NCI-H2081 treated with DMSO at 0.1 percent for 48 hours (cell line): ENCODE results near the gene FBXW12.
"Not testable (repeated sequence)": the region's sequence is repeated elsewhere in the genome, so short reads cannot be mapped to it uniquely, and the experiment has no call there.

Experiments used
- DNase-seq: peaks from one replicate; lab custom pipeline; 2025; lab: John Stamatoyannopoulos, UW

The FBXW12 gene

GRCh38 chr3:48372862-48373435 lies 930 bp downstream of the FBXW12 start:
- no peak for DNase-seq

GRCh38 chr3:48387634-48388033 lies 15.6 kb downstream of the FBXW12 start:
- no peak for DNase-seq

GRCh38 chr3:48388966-48389365 lies 16.9 kb downstream of the FBXW12 start:
- no peak for DNase-seq

- no peak for DNase-seq
These were observed 22.4 kb downstream of the FBXW12 start for GRCh38 chr3:48394391-48394790.

GRCh38 chr3:48395714-48396113 lies 23.7 kb downstream of the FBXW12 start:
- no peak for DNase-seq

GRCh38 chr3:48397767-48398681 lies 26.0 kb downstream of the FBXW12 start:
- DNase-seq, result no peak

- no peak for DNase-seq
These were observed 26.8 kb downstream of the FBXW12 start for GRCh38 chr3:48398701-48399386.

GRCh38 chr3:48399387-48400172 lies 27.6 kb downstream of the FBXW12 start:
- no peak for DNase-seq

- no peak for DNase-seq
These were observed 28.9 kb downstream of the FBXW12 start for GRCh38 chr3:48400824-48401433.

GRCh38 chr3:48401434-48401901 lies 29.4 kb downstream of the FBXW12 start:
- DNase-seq, result not testable (repeated sequence)

- no peak for DNase-seq
These were observed 30.3 kb downstream of the FBXW12 start for GRCh38 chr3:48402281-48402732.

- DNase-seq, result no peak
These were observed 30.9 kb downstream of the FBXW12 start for GRCh38 chr3:48402907-48403306.

- no peak for DNase-seq
These were observed 31.8 kb downstream of the FBXW12 start for GRCh38 chr3:48403533-48404439.

- no peak for DNase-seq
These were observed 32.7 kb downstream of the FBXW12 start for GRCh38 chr3:48404440-48405342.

- DNase-seq, result no peak
These were observed 33.4 kb downstream of the FBXW12 start for GRCh38 chr3:48405343-48405881.

- DNase-seq, result no peak
These were observed 34.0 kb downstream of the FBXW12 start for GRCh38 chr3:48405971-48406370.

- no peak for DNase-seq
These were observed 34.7 kb downstream of the FBXW12 start for GRCh38 chr3:48406443-48407431.
